Fibroblast of lung (primary cell): ENCODE measurements around the gene ZFAND5.

Source experiments
- EZH2 ChIP-seq: IDR thresholded peaks from 2 replicates; pipeline ENCODE4 v1.5.1; 2012; ENCODE audit warnings: low read length, control low read depth, mild to moderate bottlenecking; ENCODE audit errors: missing control alignments
- TF ChIP-seq, protein P1 (sequence below), 2 donors: IDR thresholded peaks in 1 of 2; conservative IDR thresholded peaks in 1 of 2; 1 replicate in 1 of 2; 2 replicates in 1 of 2; pipeline ENCODE4 v1.5.1; 2011 to 2012; ENCODE audit warnings: low read length in 2 of 2, control low read depth in 1 of 2, inconsistent platforms in 1 of 2, low read depth in 1 of 2, mild to moderate bottlenecking in 1 of 2

GRCh38 chr9:72333709-72334108 lies 31.3 kb downstream of the ZFAND5 start:
- TF ChIP-seq, protein P1, sequence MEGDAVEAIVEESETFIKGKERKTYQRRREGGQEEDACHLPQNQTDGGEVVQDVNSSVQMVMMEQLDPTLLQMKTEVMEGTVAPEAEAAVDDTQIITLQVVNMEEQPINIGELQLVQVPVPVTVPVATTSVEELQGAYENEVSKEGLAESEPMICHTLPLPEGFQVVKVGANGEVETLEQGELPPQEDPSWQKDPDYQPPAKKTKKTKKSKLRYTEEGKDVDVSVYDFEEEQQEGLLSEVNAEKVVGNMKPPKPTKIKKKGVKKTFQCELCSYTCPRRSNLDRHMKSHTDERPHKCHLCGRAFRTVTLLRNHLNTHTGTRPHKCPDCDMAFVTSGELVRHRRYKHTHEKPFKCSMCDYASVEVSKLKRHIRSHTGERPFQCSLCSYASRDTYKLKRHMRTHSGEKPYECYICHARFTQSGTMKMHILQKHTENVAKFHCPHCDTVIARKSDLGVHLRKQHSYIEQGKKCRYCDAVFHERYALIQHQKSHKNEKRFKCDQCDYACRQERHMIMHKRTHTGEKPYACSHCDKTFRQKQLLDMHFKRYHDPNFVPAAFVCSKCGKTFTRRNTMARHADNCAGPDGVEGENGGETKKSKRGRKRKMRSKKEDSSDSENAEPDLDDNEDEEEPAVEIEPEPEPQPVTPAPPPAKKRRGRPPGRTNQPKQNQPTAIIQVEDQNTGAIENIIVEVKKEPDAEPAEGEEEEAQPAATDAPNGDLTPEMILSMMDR (conservative IDR thresholded peaks at IDR 0.05 in 1 of 2, IDR thresholded peaks at IDR 0.05 in 1 of 2; ENCODE audit: low read depth in 1 of 2, low read length in 2 of 2): no peak
- no peak for TF ChIP-seq EZH2
